Hepatocyte (in vitro differentiated cells): ENCODE measurements around the gene ITGB2. TPM values are rescaled to one million over a fixed set of nuclear protein-coding genes. Genes with fewer than 3 reads are reported as not detected.
A peak's percentile ranks its signal among the peaks of the same experiment; 100 is the strongest.

ENCODE experiments used
- DNase-seq: peaks from one replicate; pipeline ENCODE4 v3.0.0-alpha.2; 2016; ENCODE audit warnings: low spot score
- H2AFZ ChIP-seq: fragments of 200-600 bp; sonication (generic); 2 replicates; pipeline ENCODE4 v1.6.0; 2016; ENCODE audit warnings: antibody characterized with exemption, mild to moderate bottlenecking
- H3K27ac ChIP-seq: fragments of 200-600 bp; sonication (generic); 2 replicates; pipeline ENCODE4 v1.5.1; 2016; ENCODE audit warnings: mild to moderate bottlenecking
- H3K27me3 ChIP-seq: fragments of 200-600 bp; sonication (generic); 2 replicates; pipeline ENCODE4 v1.6.1; 2016
- H3K36me3 ChIP-seq: fragments of 200-600 bp; sonication (generic); replicated peaks from 2 replicates; pipeline ENCODE4 v1.5.1; 2016; ENCODE audit warnings: low read depth; ENCODE audit not compliant: insufficient read depth
- H3K4me1 ChIP-seq: fragments of 200-600 bp; sonication (generic); 2 replicates; pipeline ENCODE4 v1.5.1; 2016; ENCODE audit warnings: mild to moderate bottlenecking, moderate library complexity; ENCODE audit not compliant: insufficient read depth
- H3K4me2 ChIP-seq: fragments of 200-600 bp; sonication (generic); 2 replicates; pipeline ENCODE4 v1.6.0; 2016
- H3K4me3 ChIP-seq: fragments of 200-600 bp; sonication (generic); 2 replicates; pipeline ENCODE4 v1.5.1; 2016; ENCODE audit warnings: mild to moderate bottlenecking
- H3K79me2 ChIP-seq: fragments of 200-600 bp; sonication (generic); 2 replicates; pipeline ENCODE4 v1.6.0; 2017; ENCODE audit warnings: mild to moderate bottlenecking
- H3K9me2 ChIP-seq: fragments of 200-600 bp; sonication (generic); replicated peaks from 2 replicates; pipeline ENCODE4 v1.6.0; 2017; ENCODE audit warnings: mild to moderate bottlenecking; ENCODE audit not compliant: insufficient read depth
- H3K9me3 ChIP-seq: fragments of 200-600 bp; sonication (generic); 2 replicates; pipeline ENCODE4 v1.5.1; 2016; ENCODE audit warnings: low read depth, mild to moderate bottlenecking
- H4K20me1 ChIP-seq: fragments of 200-600 bp; sonication (generic); 2 replicates; pipeline ENCODE4 v1.6.0; 2016; ENCODE audit warnings: mild to moderate bottlenecking; ENCODE audit not compliant: insufficient read depth, poor library complexity, severe bottlenecking
- EZH2 ChIP-seq: fragments of 200-600 bp; sonication (generic); IDR thresholded peaks from 2 replicates; pipeline ENCODE4 v1.6.1; 2016; ENCODE audit warnings: antibody characterized with exemption, mild to moderate bottlenecking, borderline replicate concordance
- EZH2phosphoT487 ChIP-seq: fragments of 200-600 bp; sonication (generic); IDR thresholded peaks from one replicate; pipeline ENCODE4 v1.6.1; 2018; ENCODE audit warnings: antibody characterized with exemption, mild to moderate bottlenecking, low read depth, moderate library complexity; ENCODE audit not compliant: unreplicated experiment, severe bottlenecking
- WGBS: methylation state at CpG from one replicate; pipeline ENCODE4 v1.1.6; 2016; ENCODE audit warnings: low lambda C conversion rate; ENCODE audit errors: missing lambda C conversion rate; 5-methylcytosine and 5-hydroxymethylcytosine counted together
- polyA plus RNA-seq: library from polyadenylated mRNA; unstranded; fragments of >200 nt; fragmentation: Nextera tagmentation; extraction: Ambion mirVana; gene quantifications from 2 replicates; pipeline ENCODE4 v1.2.1, GENCODE V29; 2016
- total RNA-seq: library from RNA; depleted of rRNA; stranded (reverse); fragments of >200 nt; gene quantifications from 2 replicates; pipeline ENCODE4 v1.2.3, GENCODE V29; 2014
- TF ChIP-seq, protein P1 (sequence below): fragments of 200-600 bp; sonication (generic); IDR thresholded peaks from 2 replicates; pipeline ENCODE4 v1.5.1; 2016; ENCODE audit warnings: antibody characterized with exemption, mild to moderate bottlenecking; ENCODE audit not compliant: poor library complexity

The ITGB2 gene
- total and polyA plus RNA-seq, 2 experiments from 2014 or later: 3.8 to 4.2 TPM

GRCh38 chr21:44872649-44873355 lies 47.9 kb downstream of the ITGB2 start:
- H3K27ac ChIP-seq: peak overlapping the region; percentile 89
- H3K9me2 ChIP-seq: no peaks in the 10 kb centered on the region
- WGBS: under 1% methylated on average over 42 of the region's 65 CpGs
- H3K4me1 ChIP-seq: peaks cover 25% of the 10 kb centered on the region
- no peaks in the 10 kb centered on the region for H3K9me3 ChIP-seq
- TF ChIP-seq, protein P1, sequence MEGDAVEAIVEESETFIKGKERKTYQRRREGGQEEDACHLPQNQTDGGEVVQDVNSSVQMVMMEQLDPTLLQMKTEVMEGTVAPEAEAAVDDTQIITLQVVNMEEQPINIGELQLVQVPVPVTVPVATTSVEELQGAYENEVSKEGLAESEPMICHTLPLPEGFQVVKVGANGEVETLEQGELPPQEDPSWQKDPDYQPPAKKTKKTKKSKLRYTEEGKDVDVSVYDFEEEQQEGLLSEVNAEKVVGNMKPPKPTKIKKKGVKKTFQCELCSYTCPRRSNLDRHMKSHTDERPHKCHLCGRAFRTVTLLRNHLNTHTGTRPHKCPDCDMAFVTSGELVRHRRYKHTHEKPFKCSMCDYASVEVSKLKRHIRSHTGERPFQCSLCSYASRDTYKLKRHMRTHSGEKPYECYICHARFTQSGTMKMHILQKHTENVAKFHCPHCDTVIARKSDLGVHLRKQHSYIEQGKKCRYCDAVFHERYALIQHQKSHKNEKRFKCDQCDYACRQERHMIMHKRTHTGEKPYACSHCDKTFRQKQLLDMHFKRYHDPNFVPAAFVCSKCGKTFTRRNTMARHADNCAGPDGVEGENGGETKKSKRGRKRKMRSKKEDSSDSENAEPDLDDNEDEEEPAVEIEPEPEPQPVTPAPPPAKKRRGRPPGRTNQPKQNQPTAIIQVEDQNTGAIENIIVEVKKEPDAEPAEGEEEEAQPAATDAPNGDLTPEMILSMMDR: no peak
- TF ChIP-seq EZH2 (no peak), EZH2phosphoT487 (no peak)
- H3K27me3 ChIP-seq: no peaks in the 10 kb centered on the region
- H2AFZ ChIP-seq: no peak overlapping the region
- H4K20me1 ChIP-seq: peaks cover 45% of the 10 kb centered on the region
- H3K79me2 ChIP-seq: peaks cover 48% of the 10 kb centered on the region
- H3K4me2 ChIP-seq: peak overlapping the region; percentile 81
- DNase-seq: peak; percentile 60
- H3K36me3 ChIP-seq: no peaks in the 10 kb centered on the region
- H3K4me3 ChIP-seq: peak overlapping the region; percentile 57

DNA sequence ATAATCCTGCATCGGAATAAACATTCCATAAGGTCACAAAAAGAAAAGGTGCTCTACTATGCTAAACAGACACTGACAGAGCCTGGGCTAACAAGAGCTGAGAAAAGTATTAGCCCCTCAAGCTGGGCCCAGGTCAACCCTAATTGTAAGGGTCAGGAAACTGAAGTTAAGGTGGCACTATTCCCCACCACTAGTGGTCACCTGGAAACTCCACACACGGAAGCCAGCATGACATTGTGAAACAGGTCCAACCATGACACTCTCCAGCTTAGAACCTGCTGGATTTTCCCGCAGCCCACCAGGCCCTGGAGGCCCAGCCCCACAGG lies 48.4 kb downstream of the ITGB2 start:
- H3K4me1 ChIP-seq: peaks cover 26% of the 10 kb centered on the region
- H3K79me2 ChIP-seq: peaks cover 53% of the 10 kb centered on the region
- no peak for TF ChIP-seq EZH2
- no peak for TF ChIP-seq EZH2phosphoT487
- TF ChIP-seq, protein P1: no peak
- H4K20me1 ChIP-seq: peaks cover 50% of the 10 kb centered on the region
- no peak for DNase-seq
- 7% methylated on average over 3 of the region's 3 CpGs for WGBS
- H3K27ac ChIP-seq: peak overlapping the region; percentile 89
- H3K27me3 ChIP-seq: no peaks in the 10 kb centered on the region
- H3K4me2 ChIP-seq: peak overlapping the region; percentile 81
- H3K9me2 ChIP-seq: no peaks in the 10 kb centered on the region
- no peaks in the 10 kb centered on the region for H3K9me3 ChIP-seq
- H3K4me3 ChIP-seq: peak overlapping the region; percentile 57
- H2AFZ ChIP-seq: no peak overlapping the region
- H3K36me3 ChIP-seq: no peaks in the 10 kb centered on the region

- no peak for TF ChIP-seq EZH2phosphoT487
- no peak for TF ChIP-seq EZH2
- TF ChIP-seq, protein P1: no peak
- peaks cover 59% of the 10 kb centered on the region for H3K79me2 ChIP-seq
- H3K27me3 ChIP-seq: no peaks in the 10 kb centered on the region
- H3K27ac ChIP-seq: peak overlapping the region; percentile 89
- H3K4me3 ChIP-seq: peak overlapping the region; percentile 57
- WGBS: 38% methylated on average over 14 of the region's 14 CpGs
- H3K9me3 ChIP-seq: no peaks in the 10 kb centered on the region
- H3K4me1 ChIP-seq: peaks cover 32% of the 10 kb centered on the region
- H2AFZ ChIP-seq: no peak overlapping the region
- peaks cover 56% of the 10 kb centered on the region for H4K20me1 ChIP-seq
- H3K36me3 ChIP-seq: no peaks in the 10 kb centered on the region
- H3K9me2 ChIP-seq: no peaks in the 10 kb centered on the region
- peak; percentile 74 for DNase-seq
- H3K4me2 ChIP-seq: peak overlapping the region; percentile 81
Measured at GRCh38 chr21:44871576-44872269, 49.0 kb downstream of the ITGB2 start.
